Gastroesophageal sphincter (tissue), 4 donors: Measurements from ENCODE around the gene MYO15B. TPM values are rescaled to one million over a fixed set of nuclear protein-coding genes. Genes with fewer than 3 reads are reported as not detected.
A peak's percentile ranks its signal among the peaks of the same experiment; 100 is the strongest.

ENCODE experiments used
- ATAC-seq: fragments of 150-250 bp; one replicate; pipeline ENCODE4 v1.9.1; 2016; ENCODE audit warnings: mild to moderate bottlenecking, moderate library complexity
- H3K27ac ChIP-seq, 4 donors: fragments of 200-600 bp; sonication (generic) in 3 of 4; 1 replicate in 3 of 4; 2 replicates in 1 of 4; pipeline ENCODE4 v1.5.1; 2016 to 2019
- H3K27me3 ChIP-seq: fragments of 200-600 bp; sonication (generic); one replicate; pipeline ENCODE4 v1.5.1; 2019
- H3K36me3 ChIP-seq, 2 donors: fragments of 200-600 bp; sonication (generic); one replicate each; pipeline ENCODE4 v1.5.1; 2019; ENCODE audit warnings: control low read depth in 1 of 2
- H3K4me1 ChIP-seq, 3 donors: fragments of 200-600 bp; sonication (generic); 1 replicate in 2 of 3; 2 replicates in 1 of 3; pipeline ENCODE4 v1.5.1; 2016 to 2019; ENCODE audit warnings: control low read depth in 2 of 3
- H3K4me3 ChIP-seq, 2 donors: fragments of 200-600 bp; sonication (generic); one replicate each; pipeline ENCODE4 v1.5.1; 2019; ENCODE audit warnings: mild to moderate bottlenecking in 1 of 2, moderate library complexity in 1 of 2
- H3K9me3 ChIP-seq, 3 donors: fragments of 200-600 bp; sonication (generic); one replicate each; pipeline ENCODE4 v1.5.1; 2017 to 2019; ENCODE audit warnings: control low read depth in 2 of 3
- EP300 ChIP-seq: sonication (generic); formaldehyde crosslinking; IDR thresholded peaks from one replicate; pipeline ENCODE4 v1.6.1; 2017; ENCODE audit warnings: antibody characterized with exemption, mild to moderate bottlenecking
- POLR2A ChIP-seq, 2 donors: fragments of 450-650 bp; IDR thresholded peaks; one replicate each; pipeline ENCODE4 v1.6.1; 2017; ENCODE audit warnings: antibody characterized with exemption in 2 of 2, mild to moderate bottlenecking in 2 of 2, moderate library complexity in 1 of 2
- POLR2AphosphoS5 ChIP-seq: sonication (generic); formaldehyde crosslinking; IDR thresholded peaks from one replicate; pipeline ENCODE4 v1.6.1; 2017; ENCODE audit warnings: antibody characterized with exemption
- WGBS, 2 donors: methylation state at CpG; one replicate each; pipeline ENCODE4 v1.1.5; 2018; ENCODE audit warnings: low coverage in 1 of 2; 5-methylcytosine and 5-hydroxymethylcytosine counted together
- total RNA-seq, 4 donors: library from RNA; depleted of rRNA; stranded (reverse); fragments of >200 nt; gene quantifications; one replicate each; pipeline ENCODE4 v1.1.0, GENCODE V29; 2016
- TF ChIP-seq, protein P1 (sequence below), 4 experiments: fragments of 200-600 bp in 2 of 4; fragments of 450-650 bp in 2 of 4; sonication (generic) in 1 of 4; IDR thresholded peaks; one replicate each; pipeline ENCODE4 v1.5.1; 2017 to 2019; ENCODE audit warnings: antibody characterized with exemption in 4 of 4, mild to moderate bottlenecking in 2 of 4, moderate library complexity in 2 of 4

Gene MYO15B
- total RNA-seq, 4 donors from 2014 or later = 10.7 to 76.1 (median 50.8) TPM

DNA sequence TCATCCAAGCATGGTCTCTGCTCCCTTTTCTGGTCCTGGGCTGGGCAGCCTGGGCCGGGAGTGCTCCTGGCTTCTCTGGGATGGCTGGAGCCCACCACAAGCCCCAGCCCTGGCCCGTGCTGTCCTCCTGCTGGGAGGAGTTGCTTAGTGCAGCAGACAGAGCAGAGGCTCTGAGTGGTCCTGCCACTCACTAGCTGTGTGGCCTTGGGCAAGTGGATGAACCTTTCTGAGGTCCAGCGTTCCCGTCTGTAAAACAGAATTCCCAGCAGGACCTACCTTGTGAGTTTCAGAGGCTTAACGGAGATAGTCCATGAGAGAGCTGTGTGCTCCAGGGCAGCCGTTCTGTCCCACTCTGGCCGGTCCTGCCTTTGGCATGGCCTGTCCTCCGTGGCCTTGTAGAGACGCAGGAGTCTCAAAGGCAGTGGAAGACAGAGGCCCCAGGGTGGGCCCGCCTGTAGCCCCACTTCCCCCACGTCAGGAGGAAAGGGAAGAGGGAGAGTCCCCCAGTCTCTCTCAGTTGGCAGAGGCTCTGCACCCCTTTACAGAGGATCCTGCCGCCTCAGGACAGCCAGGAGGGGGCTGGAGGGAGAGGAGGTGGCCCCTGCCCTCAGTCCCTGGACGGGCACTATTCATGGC, 7.8 kb downstream of the MYO15B start:
- H3K27me3 ChIP-seq = no peaks in the 10 kb centered on the region
- 39% methylated on average over 2 of the region's 13 CpGs; no CpG with 5 or more reads in 1 of the 2 donors for WGBS, 2 donors
- ATAC-seq = no peak
- no peaks in the 10 kb centered on the region for H3K36me3 ChIP-seq
- no peak overlapping the region for H3K27ac ChIP-seq
- TF ChIP-seq POLR2AphosphoS5 = no peak
- TF ChIP-seq, protein P1, sequence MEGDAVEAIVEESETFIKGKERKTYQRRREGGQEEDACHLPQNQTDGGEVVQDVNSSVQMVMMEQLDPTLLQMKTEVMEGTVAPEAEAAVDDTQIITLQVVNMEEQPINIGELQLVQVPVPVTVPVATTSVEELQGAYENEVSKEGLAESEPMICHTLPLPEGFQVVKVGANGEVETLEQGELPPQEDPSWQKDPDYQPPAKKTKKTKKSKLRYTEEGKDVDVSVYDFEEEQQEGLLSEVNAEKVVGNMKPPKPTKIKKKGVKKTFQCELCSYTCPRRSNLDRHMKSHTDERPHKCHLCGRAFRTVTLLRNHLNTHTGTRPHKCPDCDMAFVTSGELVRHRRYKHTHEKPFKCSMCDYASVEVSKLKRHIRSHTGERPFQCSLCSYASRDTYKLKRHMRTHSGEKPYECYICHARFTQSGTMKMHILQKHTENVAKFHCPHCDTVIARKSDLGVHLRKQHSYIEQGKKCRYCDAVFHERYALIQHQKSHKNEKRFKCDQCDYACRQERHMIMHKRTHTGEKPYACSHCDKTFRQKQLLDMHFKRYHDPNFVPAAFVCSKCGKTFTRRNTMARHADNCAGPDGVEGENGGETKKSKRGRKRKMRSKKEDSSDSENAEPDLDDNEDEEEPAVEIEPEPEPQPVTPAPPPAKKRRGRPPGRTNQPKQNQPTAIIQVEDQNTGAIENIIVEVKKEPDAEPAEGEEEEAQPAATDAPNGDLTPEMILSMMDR (IDR thresholded peaks at IDR 0.05) = no peak
- TF ChIP-seq EP300 = no peak
- no peak for TF ChIP-seq POLR2A (IDR thresholded peaks at IDR 0.05)
- no peaks in the 10 kb centered on the region for H3K9me3 ChIP-seq
- H3K4me3 ChIP-seq = no peak overlapping the region
- H3K4me1 ChIP-seq = peaks cover 0 to 2% (median 0%) of the 10 kb centered on the region in 3 donors

DNA sequence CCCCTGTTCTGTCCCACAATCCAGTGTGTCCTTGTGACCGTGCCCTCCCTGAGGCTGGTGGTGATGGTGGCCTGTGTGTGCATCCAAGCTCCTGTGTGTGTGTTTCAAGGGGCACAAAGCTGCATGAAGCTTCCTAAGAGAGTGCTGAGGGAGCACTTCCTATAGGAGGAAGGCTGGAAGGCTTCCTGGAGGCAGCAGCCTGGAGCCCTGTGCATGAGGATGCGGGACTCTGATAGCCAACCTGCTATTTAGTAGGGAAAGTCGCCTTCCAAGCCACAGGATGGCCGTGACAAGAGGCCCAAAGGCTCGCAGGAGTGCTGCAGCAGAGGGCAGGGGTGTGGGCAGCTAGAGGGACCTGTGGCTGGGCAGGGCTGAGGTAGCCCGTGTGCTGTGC, 8.3 kb downstream of the MYO15B start:
- H3K4me1 ChIP-seq = no peaks in the 10 kb centered on the region
- H3K27ac ChIP-seq = no peak overlapping the region
- TF ChIP-seq, protein P1 (IDR thresholded peaks at IDR 0.05) = no peak
- TF ChIP-seq POLR2A (IDR thresholded peaks at IDR 0.05) = no peak
- no peak for TF ChIP-seq EP300
- no peak for TF ChIP-seq POLR2AphosphoS5
- H3K36me3 ChIP-seq = no peaks in the 10 kb centered on the region
- no peaks in the 10 kb centered on the region for H3K9me3 ChIP-seq
- 80 to 100% methylated on average over 1 of the region's 6 CpGs for WGBS, 2 donors
- H3K4me3 ChIP-seq = no peak overlapping the region
- no peak for ATAC-seq
- H3K27me3 ChIP-seq = no peaks in the 10 kb centered on the region

DNA sequence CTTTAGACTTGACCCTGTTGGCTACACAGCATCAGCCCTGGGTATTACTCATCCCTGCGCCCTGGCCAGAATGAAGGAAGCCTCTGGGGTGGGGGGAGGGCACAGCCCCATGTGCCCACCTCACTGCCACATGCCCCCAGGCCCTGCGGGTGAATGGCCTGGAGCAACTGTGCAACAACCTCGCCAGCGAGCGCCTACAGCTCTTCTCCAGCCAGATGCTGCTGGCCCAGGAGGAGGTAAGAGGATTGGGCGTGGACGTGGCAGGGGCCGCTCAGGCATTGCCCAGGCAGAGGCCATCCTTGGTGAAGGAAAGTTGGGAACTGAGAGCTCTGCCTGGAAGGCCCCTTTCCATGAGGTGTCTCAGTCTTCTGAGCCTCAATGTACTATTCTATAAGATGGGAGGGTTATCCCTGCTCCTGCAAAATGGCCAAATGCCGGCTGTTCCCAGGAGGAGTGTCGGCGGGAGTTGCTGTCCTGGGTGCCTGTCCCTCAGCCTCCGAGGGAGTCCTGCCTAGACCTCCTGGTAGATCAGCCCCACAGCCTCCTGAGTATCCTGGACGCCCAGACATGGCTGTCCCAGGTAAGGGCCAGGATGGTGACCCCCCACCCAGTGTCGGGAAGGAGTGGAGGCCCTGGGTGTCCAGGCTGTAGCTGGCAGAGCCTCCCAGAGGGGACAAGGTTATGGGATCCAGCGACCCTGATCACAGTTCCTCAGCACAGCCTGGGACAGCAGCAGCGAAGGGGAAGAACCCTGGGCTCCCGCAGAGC, 8.9 kb downstream of the MYO15B start:
- H3K27me3 ChIP-seq = no peaks in the 10 kb centered on the region
- WGBS, 2 donors = 100% methylated on average over 1 of the region's 17 CpGs; no CpG with 5 or more reads in 1 of the 2 donors
- no peak overlapping the region for H3K27ac ChIP-seq
- no peak for TF ChIP-seq POLR2A (IDR thresholded peaks at IDR 0.05)
- no peak for TF ChIP-seq EP300
- TF ChIP-seq, protein P1 (IDR thresholded peaks at IDR 0.05) = no peak
- TF ChIP-seq POLR2AphosphoS5 = no peak
- no peak for ATAC-seq
- no peaks in the 10 kb centered on the region for H3K4me1 ChIP-seq
- no peak overlapping the region for H3K4me3 ChIP-seq
- no peaks in the 10 kb centered on the region for H3K36me3 ChIP-seq
- H3K9me3 ChIP-seq = no peaks in the 10 kb centered on the region

DNA sequence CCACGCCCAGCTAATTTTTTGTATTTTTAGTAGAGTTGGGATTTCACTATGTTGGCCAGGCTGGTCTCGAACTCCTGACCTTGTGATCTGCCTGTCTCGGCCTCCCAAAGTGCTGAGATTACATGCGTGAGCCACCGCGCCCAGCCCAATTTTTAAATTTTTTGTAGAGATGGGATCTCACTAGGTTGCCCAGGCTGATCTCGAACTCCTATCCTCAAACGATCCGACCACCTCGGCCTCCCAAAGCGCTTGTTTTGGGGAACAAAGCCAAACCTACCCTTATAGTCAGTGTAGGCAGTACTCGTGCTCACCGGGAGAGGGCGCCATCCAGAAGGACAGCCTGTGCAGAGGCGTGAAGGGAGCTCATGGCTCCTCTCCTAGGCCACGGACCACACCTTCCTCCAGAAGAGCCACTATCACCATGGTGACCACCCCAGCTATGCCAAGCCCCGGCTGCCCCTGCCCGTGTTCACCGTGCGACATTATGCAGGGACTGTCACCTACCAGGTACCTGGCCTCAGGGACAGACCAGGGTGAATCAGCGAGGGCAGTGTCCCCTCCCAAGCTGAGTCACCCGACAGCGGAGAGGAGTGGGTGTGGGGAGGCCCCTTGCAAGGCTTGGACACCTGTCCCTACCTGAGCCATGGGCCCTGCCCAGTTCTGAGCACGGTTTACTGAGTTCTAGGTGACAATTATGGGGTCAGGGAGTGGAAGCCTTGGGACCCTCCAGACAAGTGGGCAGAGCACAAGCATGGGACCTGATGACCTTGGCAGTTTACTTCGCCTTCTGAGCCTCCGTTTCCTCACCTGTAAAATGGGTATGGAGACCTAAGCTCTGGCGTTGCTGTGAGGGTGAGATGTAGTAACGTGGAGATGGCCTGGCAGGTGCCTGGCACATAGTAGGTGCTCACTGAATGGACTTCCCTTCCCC, 13.7 kb downstream of the MYO15B start:
- Histone ChIP-seq H3K9me3 (no peaks in the 10 kb centered on the region), H3K27me3 (no peaks in the 10 kb centered on the region), H3K4me1 (no peaks in the 10 kb centered on the region), H3K27ac (no peak overlapping the region), H3K4me3 (no peak overlapping the region), H3K36me3 (peaks cover 0 to 7% of the 10 kb centered on the region in 2 donors)
- 57 to 82% methylated on average over 6 to 10 of the region's 28 CpGs for WGBS, 2 donors
- TF ChIP-seq POLR2A (IDR thresholded peaks at IDR 0.05) (no peak), EP300 (no peak)
- TF ChIP-seq, protein P1 (IDR thresholded peaks at IDR 0.05) = peak in 3 of 4 experiments; percentile 25 to 61 (median 26)
- ATAC-seq = no peak
